H9 (cell line): Measurements from ENCODE around the gene SNED1. TPM values are rescaled to one million over a fixed set of nuclear protein-coding genes. Genes with fewer than 3 reads are reported as not detected.

Experiments used
- DNase-seq: peaks from one replicate; pipeline ENCODE4 v3.0.0-alpha.2; 2017
- H2AFZ ChIP-seq: one replicate; pipeline ENCODE4 v1.6.1; 2013; ENCODE audit warnings: mild to moderate bottlenecking, low read length, control low read depth, moderate library complexity
- H2AK5ac ChIP-seq: 2 replicates; pipeline ENCODE4 v1.6.1; 2013; ENCODE audit warnings: low read length, control low read depth, mixed read lengths; ENCODE audit not compliant: insufficient read length
- H2BK120ac ChIP-seq: one replicate; pipeline ENCODE4 v1.6.1; 2013; ENCODE audit warnings: low read depth, mild to moderate bottlenecking, low read length, control low read depth, inconsistent platforms; ENCODE audit not compliant: poor library complexity, severe bottlenecking
- H2BK12ac ChIP-seq: 2 replicates; pipeline ENCODE4 v1.6.1; 2013; ENCODE audit warnings: low read length, control low read depth, mixed read lengths, low read depth; ENCODE audit not compliant: insufficient read length
- H2BK15ac ChIP-seq: 2 replicates; pipeline ENCODE4 v1.6.1; 2013; ENCODE audit warnings: low read depth, low read length, control low read depth
- H2BK20ac ChIP-seq: one replicate; pipeline ENCODE4 v1.6.1; 2013; ENCODE audit warnings: low read depth, mild to moderate bottlenecking, low read length, control low read depth, inconsistent platforms; ENCODE audit not compliant: poor library complexity, severe bottlenecking
- H2BK5ac ChIP-seq: 2 replicates; pipeline ENCODE4 v1.6.1; 2013; ENCODE audit warnings: low read length, control low read depth, mixed read lengths; ENCODE audit not compliant: insufficient read length
- H3K14ac ChIP-seq: 2 replicates; pipeline ENCODE4 v1.6.1; 2013; ENCODE audit warnings: low read length, control low read depth; ENCODE audit not compliant: insufficient read depth
- H3K18ac ChIP-seq: 2 replicates; pipeline ENCODE4 v1.6.1; 2013; ENCODE audit warnings: low read depth, mild to moderate bottlenecking, mixed read lengths, low read length, control low read depth; ENCODE audit not compliant: insufficient read length
- H3K23ac ChIP-seq: 2 replicates; pipeline ENCODE4 v1.6.1; 2013; ENCODE audit warnings: low read length, control low read depth, mixed read lengths, low read depth; ENCODE audit not compliant: insufficient read length
- H3K23me2 ChIP-seq: 2 replicates; pipeline ENCODE4 v1.6.1; 2013; ENCODE audit warnings: low read depth, mild to moderate bottlenecking, mixed read lengths, low read length, control low read depth; ENCODE audit not compliant: insufficient read length, poor library complexity, severe bottlenecking
- H3K27ac ChIP-seq: 2 replicates; pipeline ENCODE4 v1.5.1; 2013; ENCODE audit warnings: low read length, control low read depth, mixed read lengths, low read depth; ENCODE audit not compliant: insufficient read length
- H3K27me3 ChIP-seq: 2 replicates; pipeline ENCODE4 v1.6.1; 2013; ENCODE audit warnings: low read length, control low read depth, inconsistent platforms; ENCODE audit not compliant: insufficient read depth
- H3K4ac ChIP-seq: 2 replicates; pipeline ENCODE4 v1.6.1; 2013; ENCODE audit warnings: low read depth, mild to moderate bottlenecking, control low read depth, inconsistent platforms, low read length, moderate library complexity
- H3K4me1 ChIP-seq: 2 replicates; pipeline ENCODE4 v1.6.1; 2013; ENCODE audit warnings: low read length, control low read depth, inconsistent platforms; ENCODE audit not compliant: insufficient read depth
- H3K4me2 ChIP-seq: 2 replicates; pipeline ENCODE4 v1.6.1; 2013; ENCODE audit warnings: low read length, control low read depth, mixed read lengths; ENCODE audit not compliant: insufficient read length, insufficient read depth
- H3K56ac ChIP-seq: 2 replicates; pipeline ENCODE4 v1.6.1; 2013; ENCODE audit warnings: low read depth, mild to moderate bottlenecking, mixed read lengths, low read length, control low read depth; ENCODE audit not compliant: insufficient read length
- H3K79me1 ChIP-seq: 2 replicates; pipeline ENCODE4 v1.6.1; 2013; ENCODE audit warnings: low read depth, mild to moderate bottlenecking, moderate library complexity, low read length, control low read depth, inconsistent platforms; ENCODE audit not compliant: insufficient read depth, poor library complexity, severe bottlenecking
- H3K79me2 ChIP-seq: 2 replicates; pipeline ENCODE4 v1.6.1; 2013; ENCODE audit warnings: low read length, control low read depth, inconsistent platforms; ENCODE audit not compliant: insufficient read depth
- H3K9ac ChIP-seq: 2 replicates; pipeline ENCODE4 v1.6.1; 2013; ENCODE audit warnings: low read length, control low read depth, mixed read lengths; ENCODE audit not compliant: insufficient read length; ENCODE audit errors: extremely low read depth
- H3K9me3 ChIP-seq: one replicate; pipeline ENCODE4 v1.6.1; 2013; ENCODE audit warnings: low read depth, low read length, inconsistent platforms; ENCODE audit not compliant: control insufficient read depth
- H3T11ph ChIP-seq: one replicate; pipeline ENCODE4 v1.6.1; 2013; ENCODE audit warnings: mild to moderate bottlenecking, low read length, control low read depth, inconsistent platforms
- H4K20me1 ChIP-seq: one replicate; pipeline ENCODE4 v1.6.1; 2013; ENCODE audit not compliant: control insufficient read depth, insufficient read length, insufficient read depth
- H4K5ac ChIP-seq: 2 replicates; pipeline ENCODE4 v1.6.1; 2013; ENCODE audit warnings: low read depth, mild to moderate bottlenecking, mixed read lengths, low read length, control low read depth; ENCODE audit not compliant: insufficient read length
- H4K8ac ChIP-seq: replicated peaks from 2 replicates; pipeline ENCODE4 v1.6.1; 2013; ENCODE audit warnings: low read length, control low read depth, mixed read lengths, low read depth; ENCODE audit not compliant: insufficient read length
- H4K91ac ChIP-seq: 2 replicates; pipeline ENCODE4 v1.6.1; 2013; ENCODE audit warnings: low read depth, mild to moderate bottlenecking, moderate library complexity, mixed read lengths, low read length, control low read depth; ENCODE audit not compliant: insufficient read length
- H3K27ac Mint-ChIP-seq, 3 experiments: 2 replicates in 2 of 3; 3 replicates in 1 of 3; pipeline ENCODE4 v1.8.0; 2020 to 2021; ENCODE audit warnings: mixed read lengths in 3 of 3, mild to moderate bottlenecking in 1 of 3, moderate library complexity in 1 of 3
- H3K27me3 Mint-ChIP-seq: 2 replicates; pipeline ENCODE4 v1.8.0; 2021; ENCODE audit warnings: low read depth, mild to moderate bottlenecking, moderate library complexity, mixed read lengths
- H3K36me3 Mint-ChIP-seq, 3 experiments: 2 replicates in 2 of 3; 3 replicates in 1 of 3; pipeline ENCODE4 v1.8.0; 2020 to 2021; ENCODE audit warnings: low read depth in 3 of 3, mixed read lengths in 3 of 3; ENCODE audit not compliant: insufficient read depth in 1 of 3
- H3K4me1 Mint-ChIP-seq, 2 experiments: 2 replicates each; pipeline ENCODE4 v1.8.0; 2020; ENCODE audit warnings: mixed read lengths in 2 of 2
- H3K4me3 Mint-ChIP-seq, 2 experiments: 2 replicates in 1 of 2; 3 replicates in 1 of 2; pipeline ENCODE4 v1.8.0; 2020 to 2021; ENCODE audit warnings: mild to moderate bottlenecking in 2 of 2, mixed read lengths in 2 of 2, moderate library complexity in 1 of 2
- H3K9me3 Mint-ChIP-seq, 2 experiments: 2 replicates in 1 of 2; 3 replicates in 1 of 2; pipeline ENCODE4 v1.8.0; 2020; ENCODE audit warnings: mild to moderate bottlenecking in 2 of 2, mixed read lengths in 2 of 2, moderate library complexity in 1 of 2
- CTCF ChIP-seq: fragments of 200-600 bp; sonication (generic); conservative IDR thresholded peaks from 3 replicates; pipeline ENCODE4 v1.8.0; 2021; ENCODE audit warnings: antibody characterized with exemption, mild to moderate bottlenecking
- WGBS: extraction: QIAGEN DNeasy Blood & Tissue Kit; methylation state at CpG from one replicate; pipeline ENCODE4 v1.1.7; 2013; ENCODE audit warnings: missing lambda C conversion rate, low lambda C conversion rate, mixed read lengths; ENCODE audit not compliant: insufficient read length; ENCODE audit errors: extremely low coverage; 5-methylcytosine and 5-hydroxymethylcytosine counted together
- total RNA-seq: library from RNA; stranded (reverse); gene quantifications from 2 replicates; pipeline ENCODE4 v1.2.1, GENCODE V29; 2021

Gene SNED1
- total RNA-seq, 1 experiment from 2014 or later, result 2.5 TPM

- no peak overlapping the region for H3K23ac ChIP-seq
- peaks cover 0 to 7% of the 10 kb centered on the region in 2 experiments; a peak in 3 of 4 replicates for H3K4me1 Mint-ChIP-seq
- peak overlapping the region in 1 of 3 experiments; percentile 34; a peak in 1 of 7 replicates for H3K27ac Mint-ChIP-seq
- no peaks in the 10 kb centered on the region for H3K36me3 Mint-ChIP-seq
- no peak overlapping the region for H4K8ac ChIP-seq
- no peak overlapping the region for H3K14ac ChIP-seq
- no peak overlapping the region for H2AK5ac ChIP-seq
- H2BK5ac ChIP-seq, result no peak overlapping the region
- no peak overlapping the region for H3K56ac ChIP-seq
- H3K4me3 Mint-ChIP-seq, result no peak overlapping the region
- H3K27ac ChIP-seq, result no peak overlapping the region
- H3K4me1 ChIP-seq, result no peaks in the 10 kb centered on the region
- no peak overlapping the region for H4K5ac ChIP-seq
- H2BK20ac ChIP-seq, result no peak overlapping the region
- H3K9ac ChIP-seq, result no peak overlapping the region
- H3K27me3 ChIP-seq, result no peaks in the 10 kb centered on the region
- H3K79me2 ChIP-seq, result no peaks in the 10 kb centered on the region
- H3K4ac ChIP-seq, result no peak overlapping the region
- no peak overlapping the region for H4K91ac ChIP-seq
- H2BK120ac ChIP-seq, result no peak overlapping the region
- no peak overlapping the region for H3K4me2 ChIP-seq
- no peak overlapping the region for H2BK12ac ChIP-seq
- no peaks in the 10 kb centered on the region; the same call in 1 of the 2 replicates for H3K27me3 Mint-ChIP-seq
- no peaks in the 10 kb centered on the region for H4K20me1 ChIP-seq
- H3K9me3 ChIP-seq, result no peaks in the 10 kb centered on the region
- no peak overlapping the region for H3T11ph ChIP-seq
- TF ChIP-seq CTCF, result no peak
- H3K79me1 ChIP-seq, result no peaks in the 10 kb centered on the region
- no peaks in the 10 kb centered on the region for H3K23me2 ChIP-seq
- no CpG with 5 or more reads among the region's 21 CpGs for WGBS
- H2AFZ ChIP-seq, result no peak overlapping the region
- no peak for DNase-seq
- no peaks in the 10 kb centered on the region for H3K9me3 Mint-ChIP-seq
- H3K18ac ChIP-seq, result no peak overlapping the region
- H2BK15ac ChIP-seq, result no peak overlapping the region
These were observed 67.9 kb downstream of the SNED1 start for GRCh38 chr2:241066171-241066892.
